ENCODE results near the gene ZNF879.

The ZNF879 gene

GRCh38 chr5:179023528-179024189 lies at the start of gene ZNF879:
ZNF879 (plus strand) TSS chr5:179023804; CDS start chr5:179025005, 1,201 bp downstream.
- TF ChIP-seq FOXP2 (optimal IDR thresholded peaks at IDR 0.05; ENCODE audit: control extremely low read depth, extremely low read length, insufficient read depth) (peak; percentile 56), POLR2AphosphoS5 (IDR thresholded peaks at IDR 0.05; ENCODE audit: borderline replicate concordance, low read depth, low read length) (peak; percentile 29; the same call in 1 of the 2 replicates), EZH2 (IDR thresholded peaks at IDR 0.05) (no peak)
- peak within 1 kb of the TSS; percentile 85 for H3K4me3 ChIP-seq
- H3K27ac ChIP-seq = no peak within 1 kb of the TSS
- H3K9ac ChIP-seq (ENCODE audit: insufficient read length) = peak within 1 kb of the TSS; percentile 69
- no peaks in the 10 kb centered on the region for H3K9me3 ChIP-seq (ENCODE audit: low read depth, low read length)
- DNase-seq (ENCODE audit: low read depth, low spot score) = peak; percentile 72
- H3K36me3 ChIP-seq (ENCODE audit: insufficient read depth, low read length) = peaks cover 20% of the 10 kb centered on the region; the same call in 1 of the 2 replicates

- Histone ChIP-seq H3K36me3 (ENCODE audit: insufficient read depth, low read length) (no peaks in the 10 kb centered on the region), H3K4me3 (no peak overlapping the region), H3K9me3 (ENCODE audit: low read depth, low read length) (no peaks in the 10 kb centered on the region), H3K9ac (ENCODE audit: insufficient read length) (no peak overlapping the region), H3K27ac (no peak overlapping the region)
- TF ChIP-seq EZH2 (IDR thresholded peaks at IDR 0.05) (no peak), POLR2AphosphoS5 (IDR thresholded peaks at IDR 0.05; ENCODE audit: borderline replicate concordance, low read depth, low read length) (no peak), FOXP2 (optimal IDR thresholded peaks at IDR 0.05; ENCODE audit: control extremely low read depth, extremely low read length, insufficient read depth) (no peak)
- no peak for DNase-seq (ENCODE audit: low read depth, low spot score)
These were observed 42.2 kb upstream of the ZNF879 start for GRCh38 chr5:178981381-178981780.

- H3K9me3 ChIP-seq (ENCODE audit: low read depth, low read length) = no peaks in the 10 kb centered on the region
These were observed 40.7 kb upstream of the ZNF879 start for GRCh38 chr5:178982941-178983340.

GRCh38 chr5:178983728-178984127 lies 39.9 kb upstream of the ZNF879 start:
- no peaks in the 10 kb centered on the region for H3K36me3 ChIP-seq (ENCODE audit: insufficient read depth, low read length)
- no peak for DNase-seq (ENCODE audit: low read depth, low spot score)
- no peak for TF ChIP-seq EZH2 (IDR thresholded peaks at IDR 0.05)
- H3K9ac ChIP-seq (ENCODE audit: insufficient read length) = no peak overlapping the region
- H3K27ac ChIP-seq = no peak overlapping the region
- no peaks in the 10 kb centered on the region for H3K9me3 ChIP-seq (ENCODE audit: low read depth, low read length)
- no peak overlapping the region for H3K4me3 ChIP-seq

More at GRCh38 chr5:178982941-178983340, 40.7 kb upstream of the ZNF879 start:
- no peak for TF ChIP-seq POLR2AphosphoS5 (IDR thresholded peaks at IDR 0.05; ENCODE audit: borderline replicate concordance, low read depth, low read length)
- TF ChIP-seq EZH2 (IDR thresholded peaks at IDR 0.05) = no peak
- no peak for TF ChIP-seq FOXP2 (optimal IDR thresholded peaks at IDR 0.05; ENCODE audit: control extremely low read depth, extremely low read length, insufficient read depth)
- no peak for DNase-seq (ENCODE audit: low read depth, low spot score)
- no peak overlapping the region for H3K4me3 ChIP-seq
- H3K36me3 ChIP-seq (ENCODE audit: insufficient read depth, low read length) = no peaks in the 10 kb centered on the region
- H3K9ac ChIP-seq (ENCODE audit: insufficient read length) = no peak overlapping the region
- H3K27ac ChIP-seq = no peak overlapping the region

GRCh38 chr5:178984145-178985072 lies 39.2 kb upstream of the ZNF879 start:
- no peak for DNase-seq (ENCODE audit: low read depth, low spot score)
- Histone ChIP-seq H3K4me3 (no peak overlapping the region), H3K9me3 (ENCODE audit: low read depth, low read length) (no peaks in the 10 kb centered on the region), H3K36me3 (ENCODE audit: insufficient read depth, low read length) (no peaks in the 10 kb centered on the region), H3K27ac (no peak overlapping the region), H3K9ac (ENCODE audit: insufficient read length) (no peak overlapping the region)
- TF ChIP-seq POLR2AphosphoS5 (IDR thresholded peaks at IDR 0.05; ENCODE audit: borderline replicate concordance, low read depth, low read length) (no peak), FOXP2 (optimal IDR thresholded peaks at IDR 0.05; ENCODE audit: control extremely low read depth, extremely low read length, insufficient read depth) (no peak), EZH2 (IDR thresholded peaks at IDR 0.05) (no peak)

- no peak overlapping the region for H3K9ac ChIP-seq (ENCODE audit: insufficient read length)
- H3K36me3 ChIP-seq (ENCODE audit: insufficient read depth, low read length) = no peaks in the 10 kb centered on the region
- TF ChIP-seq FOXP2 (optimal IDR thresholded peaks at IDR 0.05; ENCODE audit: control extremely low read depth, extremely low read length, insufficient read depth) = no peak
- TF ChIP-seq POLR2AphosphoS5 (IDR thresholded peaks at IDR 0.05; ENCODE audit: borderline replicate concordance, low read depth, low read length) = no peak
- no peak for TF ChIP-seq EZH2 (IDR thresholded peaks at IDR 0.05)
- no peak for DNase-seq (ENCODE audit: low read depth, low spot score)
- no peaks in the 10 kb centered on the region for H3K9me3 ChIP-seq (ENCODE audit: low read depth, low read length)
- H3K27ac ChIP-seq = no peak overlapping the region
- H3K4me3 ChIP-seq = no peak overlapping the region
These were observed 37.2 kb upstream of the ZNF879 start for GRCh38 chr5:178986326-178986960.

GRCh38 chr5:178988436-178989220 lies 35.0 kb upstream of the ZNF879 start:
- Histone ChIP-seq H3K4me3 (no peak overlapping the region), H3K9ac (ENCODE audit: insufficient read length) (no peak overlapping the region), H3K27ac (no peak overlapping the region), H3K36me3 (ENCODE audit: insufficient read depth, low read length) (no peaks in the 10 kb centered on the region), H3K9me3 (ENCODE audit: low read depth, low read length) (no peaks in the 10 kb centered on the region)
- DNase-seq (ENCODE audit: low read depth, low spot score) = no peak
- no peak for TF ChIP-seq POLR2AphosphoS5 (IDR thresholded peaks at IDR 0.05; ENCODE audit: borderline replicate concordance, low read depth, low read length)
- no peak for TF ChIP-seq FOXP2 (optimal IDR thresholded peaks at IDR 0.05; ENCODE audit: control extremely low read depth, extremely low read length, insufficient read depth)
- TF ChIP-seq EZH2 (IDR thresholded peaks at IDR 0.05) = no peak
